SK-N-MC (cell line): ENCODE results near the gene SVOP.

ENCODE experiments used
- EZH2 ChIP-seq: fragments of 200-600 bp; sonication (generic); IDR thresholded peaks from one replicate; pipeline ENCODE4 v1.6.1; 2017; ENCODE audit warnings: antibody characterized with exemption
- FOXP2 ChIP-seq: optimal IDR thresholded peaks from 2 replicates; pipeline ENCODE3; 2011; ENCODE audit warnings: mild to moderate bottlenecking, moderate library complexity; ENCODE audit not compliant: insufficient read depth; ENCODE audit errors: extremely low read length, control extremely low read depth
- POLR2AphosphoS5 ChIP-seq: IDR thresholded peaks from 2 replicates; pipeline ENCODE4 v1.6.1; 2012; ENCODE audit warnings: mild to moderate bottlenecking, low read depth, low read length, borderline replicate concordance

DNA sequence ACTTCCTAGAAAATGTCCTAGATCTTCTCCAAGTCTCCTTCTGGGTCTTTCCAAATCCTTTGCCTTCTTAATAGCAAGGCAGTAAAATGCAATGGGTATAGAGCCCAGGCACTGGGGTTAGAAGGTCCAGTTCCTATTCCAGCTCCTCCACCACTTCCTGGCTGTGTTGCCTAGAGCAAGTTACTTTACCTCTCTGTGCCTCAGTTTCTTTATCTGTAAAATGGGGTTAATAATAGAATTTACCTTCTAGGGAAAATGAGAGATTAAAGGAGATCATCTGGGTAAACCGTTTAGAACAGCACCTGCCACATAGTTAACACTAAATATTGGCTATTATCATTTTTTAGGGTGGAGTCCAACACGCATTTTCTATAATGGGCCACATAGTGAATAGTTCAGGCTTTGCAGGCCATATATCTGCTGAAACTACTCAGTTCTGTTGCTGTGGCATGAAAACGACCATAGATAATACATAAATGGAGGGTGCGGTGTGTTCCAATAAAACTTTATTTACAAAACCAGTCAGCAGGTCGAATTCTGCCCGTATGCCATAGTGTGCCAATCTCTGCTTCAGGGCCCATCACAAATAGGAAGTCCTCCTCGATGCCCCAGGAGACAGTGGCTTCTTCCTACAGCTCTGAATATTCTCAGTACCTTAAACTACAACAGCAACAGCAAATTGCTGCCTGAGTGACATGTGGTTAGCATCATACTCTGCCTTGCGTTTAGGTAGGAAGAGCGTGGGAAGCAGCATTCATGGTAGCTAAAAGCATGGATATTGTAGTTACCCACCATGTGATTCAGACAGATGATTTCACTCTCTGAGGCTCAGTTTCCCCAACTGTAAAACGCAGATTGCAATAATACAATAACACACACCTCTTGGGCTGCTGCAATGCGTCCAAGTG is 60.9 kb downstream of the SVOP start:
- TF ChIP-seq EZH2 (no peak), POLR2AphosphoS5 (no peak), FOXP2 (no peak)
